Bone marrow (tissue), 2 donors: Measurements from ENCODE around the gene CKMT1A.

ENCODE experiments used
- DNase-seq, 2 donors: peaks; one replicate each; lab custom pipeline; 2025; lab: John Stamatoyannopoulos, UW

Gene CKMT1A

DNA sequence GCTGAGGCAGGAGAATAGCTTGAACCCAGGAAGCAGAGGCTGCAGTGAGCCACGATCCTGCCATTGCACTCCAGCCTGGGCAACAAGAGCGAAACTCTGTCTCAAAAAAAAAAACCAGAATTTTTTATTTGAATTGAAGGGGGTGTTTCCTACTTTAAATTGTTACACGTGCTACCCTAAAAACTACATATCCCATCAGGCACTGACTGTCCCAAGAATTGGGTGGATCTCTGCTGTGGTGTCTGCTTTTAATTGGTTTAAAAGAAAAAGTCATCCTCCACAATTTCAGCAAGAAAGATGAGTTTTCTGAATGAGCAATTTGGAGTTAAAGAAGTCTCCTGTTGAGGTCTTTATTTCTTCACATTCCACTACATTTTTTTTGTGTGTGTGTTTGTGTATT lies 54.7 kb downstream of the CKMT1A start:
- DNase-seq, result no peak
